Breast epithelium (tissue), 4 donors: ENCODE results near the gene CDH26. TPM values are rescaled to one million over a fixed set of nuclear protein-coding genes. Genes with fewer than 3 reads are reported as not detected.

Source experiments
- DNase-seq, 2 donors: peaks; one replicate each; pipeline ENCODE4 v3.0.0-alpha.2; 2019; ENCODE audit warnings: low spot score in 2 of 2
- H3K27ac ChIP-seq, 2 donors: fragments of 200-600 bp; sonication (generic) in 1 of 2; one replicate each; pipeline ENCODE4 v1.5.1; 2016 to 2019; ENCODE audit warnings: mild to moderate bottlenecking in 1 of 2
- H3K27me3 ChIP-seq, 2 donors: fragments of 200-600 bp; sonication (generic) in 1 of 2; one replicate each; pipeline versions ENCODE4 v1.5.1 to v1.6.0; 2017 to 2019; ENCODE audit warnings: control low read depth in 1 of 2, mild to moderate bottlenecking in 1 of 2
- H3K36me3 ChIP-seq: fragments of 200-600 bp; one replicate; pipeline ENCODE4 v1.5.1; 2019
- H3K4me1 ChIP-seq, 2 donors: fragments of 200-600 bp; sonication (generic); one replicate each; pipeline ENCODE4 v1.5.1; 2016 to 2019; ENCODE audit warnings: control low read depth in 1 of 2
- H3K4me3 ChIP-seq, 3 donors: fragments of 200-600 bp; sonication (generic); 1 replicate in 2 of 3; 2 replicates in 1 of 3; pipeline ENCODE4 v1.5.1; 2016 to 2019; ENCODE audit warnings: mild to moderate bottlenecking in 3 of 3, moderate library complexity in 2 of 3
- H3K9me3 ChIP-seq, 2 donors: fragments of 200-600 bp; sonication (generic) in 1 of 2; one replicate each; pipeline ENCODE4 v1.5.1; 2016 to 2019; ENCODE audit warnings: control low read depth in 1 of 2
- POLR2A ChIP-seq: fragments of 450-650 bp; IDR thresholded peaks from one replicate; pipeline ENCODE4 v1.6.1; 2016; ENCODE audit warnings: antibody characterized with exemption, mild to moderate bottlenecking, moderate library complexity
- POLR2AphosphoS5 ChIP-seq, 3 donors: sonication (generic); formaldehyde crosslinking; IDR thresholded peaks; one replicate each; pipeline ENCODE4 v1.6.1; 2017; ENCODE audit warnings: antibody characterized with exemption in 3 of 3
- intact Hi-C: fragments of 100-400 bp; cut with DNase I; formaldehyde crosslinking; loops from one replicate; pipeline ENCODE4 v1.15.1; 2023; ENCODE audit warnings: low total_unique reads
- total RNA-seq, 3 donors: library from RNA; depleted of rRNA; stranded (reverse); fragments of >200 nt; gene quantifications; one replicate each; pipeline ENCODE4 v1.1.0, GENCODE V29; 2016
- TF ChIP-seq, protein P1 (sequence below), 3 donors: fragments of 450-650 bp; IDR thresholded peaks; one replicate each; pipeline ENCODE4 v1.5.1; 2016 to 2017; ENCODE audit warnings: antibody characterized with exemption in 3 of 3, mild to moderate bottlenecking in 3 of 3, moderate library complexity in 3 of 3

The CDH26 gene
- total RNA-seq = 1 to 10 TPM; 1.6 to 3.1 (median 2.1) TPM

DNA sequence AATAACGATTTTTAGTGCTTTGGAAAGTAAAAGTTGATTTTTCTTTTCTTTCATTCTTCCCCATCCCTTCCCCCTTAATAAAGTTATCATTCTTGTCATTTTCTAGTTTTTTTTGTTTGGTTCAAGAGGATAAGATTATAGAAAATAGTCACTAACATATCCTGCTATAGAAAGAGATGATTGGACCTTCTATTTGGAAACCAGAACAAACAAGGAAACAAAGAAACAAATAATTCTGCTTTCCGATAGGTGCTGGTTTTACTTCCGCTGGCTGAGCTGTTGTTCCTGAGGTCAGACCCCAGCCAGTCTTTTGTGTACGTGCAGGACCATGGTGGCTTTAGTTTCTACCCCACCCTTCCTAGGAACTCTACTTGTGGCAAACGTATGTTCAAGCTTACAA is at the start of gene CDH26:
TSS of gene CDH26 (plus strand) at position 301 of the 400 bp plus-strand sequence. CDS start 304 bp downstream, outside the sequence.
- no peak within 1 kb of the TSS for H3K27ac ChIP-seq
- no peaks in the 10 kb centered on the region for H3K9me3 ChIP-seq
- no peak for TF ChIP-seq POLR2A
- TF ChIP-seq, protein P1, sequence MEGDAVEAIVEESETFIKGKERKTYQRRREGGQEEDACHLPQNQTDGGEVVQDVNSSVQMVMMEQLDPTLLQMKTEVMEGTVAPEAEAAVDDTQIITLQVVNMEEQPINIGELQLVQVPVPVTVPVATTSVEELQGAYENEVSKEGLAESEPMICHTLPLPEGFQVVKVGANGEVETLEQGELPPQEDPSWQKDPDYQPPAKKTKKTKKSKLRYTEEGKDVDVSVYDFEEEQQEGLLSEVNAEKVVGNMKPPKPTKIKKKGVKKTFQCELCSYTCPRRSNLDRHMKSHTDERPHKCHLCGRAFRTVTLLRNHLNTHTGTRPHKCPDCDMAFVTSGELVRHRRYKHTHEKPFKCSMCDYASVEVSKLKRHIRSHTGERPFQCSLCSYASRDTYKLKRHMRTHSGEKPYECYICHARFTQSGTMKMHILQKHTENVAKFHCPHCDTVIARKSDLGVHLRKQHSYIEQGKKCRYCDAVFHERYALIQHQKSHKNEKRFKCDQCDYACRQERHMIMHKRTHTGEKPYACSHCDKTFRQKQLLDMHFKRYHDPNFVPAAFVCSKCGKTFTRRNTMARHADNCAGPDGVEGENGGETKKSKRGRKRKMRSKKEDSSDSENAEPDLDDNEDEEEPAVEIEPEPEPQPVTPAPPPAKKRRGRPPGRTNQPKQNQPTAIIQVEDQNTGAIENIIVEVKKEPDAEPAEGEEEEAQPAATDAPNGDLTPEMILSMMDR (IDR thresholded peaks at IDR 0.05) = no peak
- no peak for TF ChIP-seq POLR2AphosphoS5 (IDR thresholded peaks at IDR 0.05)
- H3K36me3 ChIP-seq = no peaks in the 10 kb centered on the region
- no peak for DNase-seq
- no peak within 1 kb of the TSS for H3K4me3 ChIP-seq
- H3K4me1 ChIP-seq = no peaks in the 10 kb centered on the region
- intact Hi-C loops = no loop called here
- H3K27me3 ChIP-seq = no peaks in the 10 kb centered on the region

DNA sequence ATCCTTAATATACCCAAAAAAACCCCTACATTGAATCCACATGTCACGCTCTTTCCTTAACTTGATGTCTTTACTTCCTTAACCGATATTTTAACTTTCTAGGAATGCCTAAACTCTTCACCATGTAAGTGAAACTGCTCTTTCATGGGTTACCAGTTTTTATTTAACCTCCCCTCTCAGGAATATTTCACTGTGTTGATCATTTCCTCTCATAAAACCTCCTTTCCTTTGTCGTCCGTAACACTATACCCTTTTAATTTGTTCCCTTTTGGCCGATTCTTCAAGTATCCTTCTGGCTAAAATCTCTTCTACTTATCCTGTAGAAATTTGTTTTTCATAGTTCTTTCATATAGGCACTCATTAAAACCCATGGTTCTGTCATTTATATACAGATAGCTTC is 49.4 kb upstream of the CDH26 start:
- Histone ChIP-seq H3K4me1 (no peaks in the 10 kb centered on the region), H3K27me3 (no peaks in the 10 kb centered on the region), H3K27ac (no peak overlapping the region), H3K9me3 (no peaks in the 10 kb centered on the region), H3K36me3 (no peaks in the 10 kb centered on the region), H3K4me3 (no peak overlapping the region)
- TF ChIP-seq POLR2AphosphoS5 (IDR thresholded peaks at IDR 0.05) = no peak
- intact Hi-C loops = no loop called here
- no peak for DNase-seq

DNA sequence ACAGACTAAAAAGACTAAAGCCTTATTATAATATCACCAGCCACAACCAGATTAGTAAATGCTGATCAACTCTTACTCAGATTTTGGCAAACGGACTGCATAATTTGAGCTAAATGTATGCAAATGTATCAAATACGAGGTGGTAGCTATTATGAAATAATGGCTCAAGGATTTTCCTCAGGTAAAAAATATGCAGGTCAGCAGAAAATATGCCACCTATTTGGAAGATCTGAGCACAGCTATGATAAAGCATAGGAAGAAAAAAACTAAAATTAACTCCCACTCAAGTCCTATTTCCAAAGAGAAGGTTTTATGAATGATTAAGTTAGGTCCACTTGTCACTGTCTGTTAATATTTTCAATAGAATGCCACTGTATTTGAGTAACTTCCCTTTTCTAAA is 47.2 kb upstream of the CDH26 start:
- TF ChIP-seq POLR2A (no peak), POLR2AphosphoS5 (IDR thresholded peaks at IDR 0.05) (no peak)
- TF ChIP-seq, protein P1 (IDR thresholded peaks at IDR 0.05) = no peak
- no peaks in the 10 kb centered on the region for H3K27me3 ChIP-seq
- intact Hi-C loops = no loop called here
- no peak for DNase-seq
- H3K4me1 ChIP-seq = no peaks in the 10 kb centered on the region
- H3K36me3 ChIP-seq = no peaks in the 10 kb centered on the region
- no peak overlapping the region for H3K4me3 ChIP-seq
- no peak overlapping the region for H3K27ac ChIP-seq
- no peaks in the 10 kb centered on the region for H3K9me3 ChIP-seq

DNA sequence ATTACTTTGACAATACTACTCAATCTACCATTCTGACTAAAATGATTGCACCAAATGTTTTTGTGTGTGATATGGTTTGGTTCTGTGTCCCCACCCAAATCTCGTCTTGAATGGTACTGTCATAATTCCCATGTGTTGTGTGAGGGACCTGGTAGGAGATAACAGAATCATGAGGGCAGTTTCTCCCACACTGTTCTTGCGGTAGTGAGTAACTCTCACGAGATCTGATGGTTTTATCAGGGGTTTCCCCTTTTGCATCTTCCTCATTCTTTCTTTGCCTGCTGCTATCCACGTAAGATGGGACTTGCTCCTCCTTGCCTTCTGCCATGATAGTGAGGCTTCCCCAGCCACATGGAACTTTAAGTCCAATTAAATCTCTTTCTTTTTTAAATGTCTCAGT is 45.6 kb upstream of the CDH26 start:
- Histone ChIP-seq H3K9me3 (no peaks in the 10 kb centered on the region), H3K4me1 (no peaks in the 10 kb centered on the region), H3K27me3 (no peaks in the 10 kb centered on the region), H3K27ac (no peak overlapping the region), H3K36me3 (no peaks in the 10 kb centered on the region), H3K4me3 (no peak overlapping the region)
- intact Hi-C loops = no loop called here
- no peak for DNase-seq
- TF ChIP-seq POLR2AphosphoS5 (IDR thresholded peaks at IDR 0.05) = no peak
- TF ChIP-seq POLR2A = no peak
- TF ChIP-seq, protein P1 (IDR thresholded peaks at IDR 0.05) = no peak

DNA sequence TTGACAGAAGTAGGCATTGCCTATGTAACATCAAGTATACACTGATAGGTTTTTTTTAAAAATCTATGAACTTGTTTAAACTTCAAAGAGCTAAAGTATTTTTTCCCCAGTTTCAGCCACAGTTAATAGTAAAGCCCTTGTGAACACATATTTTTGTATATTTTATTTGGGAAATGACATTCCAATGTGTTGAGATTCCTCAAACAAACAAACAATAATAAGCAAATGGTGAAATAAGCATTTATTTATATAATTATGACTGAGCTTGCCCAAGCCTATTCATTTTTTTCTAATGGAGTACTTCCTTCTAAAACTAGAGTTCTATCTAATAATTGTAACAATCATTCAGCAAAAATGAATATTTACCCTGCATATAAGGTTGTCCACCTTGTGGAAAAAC is 37.3 kb upstream of the CDH26 start:
- H3K4me1 ChIP-seq = no peaks in the 10 kb centered on the region
- no peaks in the 10 kb centered on the region for H3K36me3 ChIP-seq
- H3K27me3 ChIP-seq = no peaks in the 10 kb centered on the region
- H3K4me3 ChIP-seq = no peak overlapping the region
- no peak overlapping the region for H3K27ac ChIP-seq
- intact Hi-C loops = no loop called here
- TF ChIP-seq, protein P1 (IDR thresholded peaks at IDR 0.05) = no peak
- TF ChIP-seq POLR2A (no peak), POLR2AphosphoS5 (IDR thresholded peaks at IDR 0.05) (no peak)
- DNase-seq = no peak
- H3K9me3 ChIP-seq = no peaks in the 10 kb centered on the region

DNA sequence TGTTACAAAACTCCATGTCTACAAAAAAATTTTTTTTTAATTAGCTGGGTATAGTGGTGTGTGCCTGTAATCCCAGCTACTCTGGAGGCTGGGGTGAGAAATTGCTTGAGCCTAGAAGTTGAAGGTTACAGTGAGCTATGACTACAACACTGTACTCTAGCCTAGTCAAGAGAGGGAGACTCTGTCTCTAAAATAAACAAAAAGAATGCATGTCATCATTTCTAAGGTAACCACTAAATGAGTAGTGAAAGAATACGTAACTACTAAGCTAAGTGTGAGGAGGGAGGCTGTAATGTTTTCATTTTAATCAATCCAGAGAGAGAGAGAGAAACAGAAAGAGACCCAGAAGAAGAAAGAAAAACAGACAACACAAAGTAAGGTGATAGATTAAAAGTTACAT is 34.7 kb upstream of the CDH26 start:
- Histone ChIP-seq H3K9me3 (no peaks in the 10 kb centered on the region), H3K4me3 (no peak overlapping the region), H3K27me3 (no peaks in the 10 kb centered on the region), H3K4me1 (no peaks in the 10 kb centered on the region), H3K36me3 (no peaks in the 10 kb centered on the region), H3K27ac (no peak overlapping the region)
- intact Hi-C loops = no loop called here
- TF ChIP-seq, protein P1 (IDR thresholded peaks at IDR 0.05) = no peak
- TF ChIP-seq POLR2AphosphoS5 (IDR thresholded peaks at IDR 0.05) = no peak
- no peak for TF ChIP-seq POLR2A
- no peak for DNase-seq
